ENCODE measurements around the gene ARL13B.

GRCh38 chr3:93991631-93992030 is 11.7 kb downstream of the ARL13B start:
- TF ChIP-seq TAF1 (IDR thresholded peaks at IDR 0.05; ENCODE audit: low read depth, low read length), result no peak
- TF ChIP-seq POLR2A (IDR thresholded peaks at IDR 0.05; ENCODE audit: low read depth, low read length), result no peak
- no peak for TF ChIP-seq POLR2AphosphoS5 (IDR thresholded peaks at IDR 0.05; ENCODE audit: low read depth, low read length)
- no peak for TF ChIP-seq POU2F2 (IDR thresholded peaks at IDR 0.05; ENCODE audit: low read depth, low read length)
